Measurements from ENCODE around the gene LMO7. TPM values are rescaled to one million over a fixed set of nuclear protein-coding genes. Genes with fewer than 3 reads are reported as not detected.

The LMO7 gene
- total RNA-seq, 1 experiment from 2014 or later, result 11.8 TPM

- TF ChIP-seq TCF7L2 (IDR thresholded peaks at IDR 0.05; ENCODE audit: low read depth, low read length) (no peak), POLR2AphosphoS5 (IDR thresholded peaks at IDR 0.05; ENCODE audit: low read depth, low read length) (no peak), SIN3A (IDR thresholded peaks at IDR 0.05; ENCODE audit: borderline replicate concordance, insufficient read depth, low read depth, low read length) (no peak)
- TF ChIP-seq, protein P1, sequence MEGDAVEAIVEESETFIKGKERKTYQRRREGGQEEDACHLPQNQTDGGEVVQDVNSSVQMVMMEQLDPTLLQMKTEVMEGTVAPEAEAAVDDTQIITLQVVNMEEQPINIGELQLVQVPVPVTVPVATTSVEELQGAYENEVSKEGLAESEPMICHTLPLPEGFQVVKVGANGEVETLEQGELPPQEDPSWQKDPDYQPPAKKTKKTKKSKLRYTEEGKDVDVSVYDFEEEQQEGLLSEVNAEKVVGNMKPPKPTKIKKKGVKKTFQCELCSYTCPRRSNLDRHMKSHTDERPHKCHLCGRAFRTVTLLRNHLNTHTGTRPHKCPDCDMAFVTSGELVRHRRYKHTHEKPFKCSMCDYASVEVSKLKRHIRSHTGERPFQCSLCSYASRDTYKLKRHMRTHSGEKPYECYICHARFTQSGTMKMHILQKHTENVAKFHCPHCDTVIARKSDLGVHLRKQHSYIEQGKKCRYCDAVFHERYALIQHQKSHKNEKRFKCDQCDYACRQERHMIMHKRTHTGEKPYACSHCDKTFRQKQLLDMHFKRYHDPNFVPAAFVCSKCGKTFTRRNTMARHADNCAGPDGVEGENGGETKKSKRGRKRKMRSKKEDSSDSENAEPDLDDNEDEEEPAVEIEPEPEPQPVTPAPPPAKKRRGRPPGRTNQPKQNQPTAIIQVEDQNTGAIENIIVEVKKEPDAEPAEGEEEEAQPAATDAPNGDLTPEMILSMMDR (IDR thresholded peaks at IDR 0.05), result no peak
- TF ChIP-seq, protein P2, sequence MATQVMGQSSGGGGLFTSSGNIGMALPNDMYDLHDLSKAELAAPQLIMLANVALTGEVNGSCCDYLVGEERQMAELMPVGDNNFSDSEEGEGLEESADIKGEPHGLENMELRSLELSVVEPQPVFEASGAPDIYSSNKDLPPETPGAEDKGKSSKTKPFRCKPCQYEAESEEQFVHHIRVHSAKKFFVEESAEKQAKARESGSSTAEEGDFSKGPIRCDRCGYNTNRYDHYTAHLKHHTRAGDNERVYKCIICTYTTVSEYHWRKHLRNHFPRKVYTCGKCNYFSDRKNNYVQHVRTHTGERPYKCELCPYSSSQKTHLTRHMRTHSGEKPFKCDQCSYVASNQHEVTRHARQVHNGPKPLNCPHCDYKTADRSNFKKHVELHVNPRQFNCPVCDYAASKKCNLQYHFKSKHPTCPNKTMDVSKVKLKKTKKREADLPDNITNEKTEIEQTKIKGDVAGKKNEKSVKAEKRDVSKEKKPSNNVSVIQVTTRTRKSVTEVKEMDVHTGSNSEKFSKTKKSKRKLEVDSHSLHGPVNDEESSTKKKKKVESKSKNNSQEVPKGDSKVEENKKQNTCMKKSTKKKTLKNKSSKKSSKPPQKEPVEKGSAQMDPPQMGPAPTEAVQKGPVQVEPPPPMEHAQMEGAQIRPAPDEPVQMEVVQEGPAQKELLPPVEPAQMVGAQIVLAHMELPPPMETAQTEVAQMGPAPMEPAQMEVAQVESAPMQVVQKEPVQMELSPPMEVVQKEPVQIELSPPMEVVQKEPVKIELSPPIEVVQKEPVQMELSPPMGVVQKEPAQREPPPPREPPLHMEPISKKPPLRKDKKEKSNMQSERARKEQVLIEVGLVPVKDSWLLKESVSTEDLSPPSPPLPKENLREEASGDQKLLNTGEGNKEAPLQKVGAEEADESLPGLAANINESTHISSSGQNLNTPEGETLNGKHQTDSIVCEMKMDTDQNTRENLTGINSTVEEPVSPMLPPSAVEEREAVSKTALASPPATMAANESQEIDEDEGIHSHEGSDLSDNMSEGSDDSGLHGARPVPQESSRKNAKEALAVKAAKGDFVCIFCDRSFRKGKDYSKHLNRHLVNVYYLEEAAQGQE (IDR thresholded peaks at IDR 0.05; ENCODE audit: insufficient read depth in 1 of 2, low read depth in 2 of 2, low read length in 1 of 2), result no peak
- peaks cover 5% of the 10 kb centered on the region; the same call in 1 of the 2 replicates for H3K4me1 ChIP-seq (ENCODE audit: control insufficient read depth, insufficient read depth, low read length)
- H3K27ac ChIP-seq (ENCODE audit: low read length), result no peak overlapping the region
- no peaks in the 10 kb centered on the region for H3K9me3 ChIP-seq (ENCODE audit: control insufficient read depth, insufficient read depth, low read depth, low read length)
- no peaks in the 10 kb centered on the region for H3K27me3 ChIP-seq (ENCODE audit: control insufficient read depth, insufficient read depth, low read length)
- ATAC-seq (no peak), DNase-seq (ENCODE audit: low read depth, low spot score) (no peak)
- in situ Hi-C loops (cut with HindIII; ENCODE audit: low pct_unique_long_range_greater_than_20kb, low sequenced_read_pairs), result no loop called here
- intact Hi-C loops (cut with micrococcal nuclease; ENCODE audit: unreplicated experiment), result no loop called here
- POLR2A ChIA-PET, result no interaction called here
- CTCF ChIA-PET, result no interaction called here
- H3K4me3 ChIP-seq (ENCODE audit: low read depth in 2 of 2, low read length in 2 of 2), result no peak overlapping the region
- no peaks in the 10 kb centered on the region for H3K36me3 ChIP-seq (ENCODE audit: control insufficient read depth, insufficient read depth, low read length)
- BruUV-seq (replicated peaks), result no TSS peak
Observed at GRCh38 chr13:75879656-75880055, 243.5 kb downstream of the LMO7 start.

GRCh38 chr13:75881109-75881775 lies 245.1 kb downstream of the LMO7 start:
- Histone ChIP-seq H3K4me3 (ENCODE audit: low read depth in 2 of 2, low read length in 2 of 2) (no peak overlapping the region), H3K4me1 (ENCODE audit: control insufficient read depth, insufficient read depth, low read length) (peaks cover 3% of the 10 kb centered on the region; the same call in 1 of the 2 replicates), H3K27ac (ENCODE audit: low read length) (no peak overlapping the region), H3K36me3 (ENCODE audit: control insufficient read depth, insufficient read depth, low read length) (no peaks in the 10 kb centered on the region), H3K9me3 (ENCODE audit: control insufficient read depth, insufficient read depth, low read depth, low read length) (no peaks in the 10 kb centered on the region), H3K27me3 (ENCODE audit: control insufficient read depth, insufficient read depth, low read length) (no peaks in the 10 kb centered on the region)
- intact Hi-C loops (cut with micrococcal nuclease; ENCODE audit: unreplicated experiment), result no loop called here
- TF ChIP-seq POLR2AphosphoS5 (IDR thresholded peaks at IDR 0.05; ENCODE audit: low read depth, low read length) (no peak), TCF7L2 (IDR thresholded peaks at IDR 0.05; ENCODE audit: low read depth, low read length) (no peak), SIN3A (IDR thresholded peaks at IDR 0.05; ENCODE audit: borderline replicate concordance, insufficient read depth, low read depth, low read length) (no peak)
- TF ChIP-seq, protein P1 (IDR thresholded peaks at IDR 0.05), result no peak
- TF ChIP-seq, protein P2 (IDR thresholded peaks at IDR 0.05; ENCODE audit: insufficient read depth in 1 of 2, low read depth in 2 of 2, low read length in 1 of 2), result no peak
- ChIA-PET CTCF (no interaction called here), POLR2A (no interaction called here)
- BruUV-seq (replicated peaks), result no TSS peak
- in situ Hi-C loops (cut with HindIII; ENCODE audit: low pct_unique_long_range_greater_than_20kb, low sequenced_read_pairs), result no loop called here
- DNase-seq (ENCODE audit: low read depth, low spot score) (no peak), ATAC-seq (no peak)

Data from Panc1 (cell line).